Tibial artery (tissue), 4 donors: ENCODE results near the gene TMEM81.

ENCODE experiments used
- DNase-seq, 2 donors: peaks; one replicate each; pipeline ENCODE4 v3.0.0-alpha.2; 2019
- H3K27ac ChIP-seq, 2 donors: fragments of 200-600 bp; sonication (generic) in 1 of 2; 1 replicate in 1 of 2; 2 replicates in 1 of 2; pipeline ENCODE4 v1.5.1; 2018 to 2019; ENCODE audit warnings: mild to moderate bottlenecking in 1 of 2
- H3K27me3 ChIP-seq, 2 donors: fragments of 200-600 bp; sonication (generic) in 1 of 2; one replicate each; pipeline versions ENCODE4 v1.5.1 to v1.6.0; 2016 to 2019
- H3K36me3 ChIP-seq, 3 donors: fragments of 200-600 bp; sonication (generic) in 2 of 3; one replicate each; pipeline ENCODE4 v1.5.1; 2016 to 2019; ENCODE audit warnings: mild to moderate bottlenecking in 2 of 3
- H3K4me1 ChIP-seq, 4 donors: fragments of 200-600 bp; sonication (generic) in 2 of 4; 1 replicate in 3 of 4; 2 replicates in 1 of 4; pipeline ENCODE4 v1.5.1; 2016 to 2019
- H3K4me3 ChIP-seq, 2 donors: fragments of 200-600 bp; sonication (generic) in 1 of 2; 1 replicate in 1 of 2; 2 replicates in 1 of 2; pipeline ENCODE4 v1.5.1; 2018 to 2019; ENCODE audit warnings: mild to moderate bottlenecking in 2 of 2
- H3K9me3 ChIP-seq, 3 donors: fragments of 200-600 bp; sonication (generic) in 1 of 3; one replicate each; pipeline ENCODE4 v1.5.1; 2016 to 2019
- CTCF ChIP-seq, 2 experiments: fragments of 200-600 bp in 1 of 2; fragments of 450-650 bp in 1 of 2; IDR thresholded peaks; one replicate each; pipeline ENCODE4 v1.5.1; 2017 to 2019; ENCODE audit warnings: antibody characterized with exemption in 2 of 2, mild to moderate bottlenecking in 1 of 2, moderate library complexity in 1 of 2
- intact Hi-C: fragments of 100-400 bp; cut with DNase I; formaldehyde crosslinking; loops from one replicate; pipeline ENCODE4 v1.15.0; 2023; ENCODE audit warnings: low total_unique reads

Gene TMEM81

GRCh38 chr1:205072881-205073280, 11.4 kb downstream of the TMEM81 start:
- H3K4me1 ChIP-seq = no peaks in the 10 kb centered on the region
- no peak overlapping the region for H3K27ac ChIP-seq
- intact Hi-C loops = no loop called here
- no peak for DNase-seq
- no peak overlapping the region for H3K4me3 ChIP-seq
- TF ChIP-seq CTCF (IDR thresholded peaks at IDR 0.05) = no peak
- no peaks in the 10 kb centered on the region for H3K9me3 ChIP-seq
- no peaks in the 10 kb centered on the region for H3K36me3 ChIP-seq
- no peaks in the 10 kb centered on the region for H3K27me3 ChIP-seq

DNA sequence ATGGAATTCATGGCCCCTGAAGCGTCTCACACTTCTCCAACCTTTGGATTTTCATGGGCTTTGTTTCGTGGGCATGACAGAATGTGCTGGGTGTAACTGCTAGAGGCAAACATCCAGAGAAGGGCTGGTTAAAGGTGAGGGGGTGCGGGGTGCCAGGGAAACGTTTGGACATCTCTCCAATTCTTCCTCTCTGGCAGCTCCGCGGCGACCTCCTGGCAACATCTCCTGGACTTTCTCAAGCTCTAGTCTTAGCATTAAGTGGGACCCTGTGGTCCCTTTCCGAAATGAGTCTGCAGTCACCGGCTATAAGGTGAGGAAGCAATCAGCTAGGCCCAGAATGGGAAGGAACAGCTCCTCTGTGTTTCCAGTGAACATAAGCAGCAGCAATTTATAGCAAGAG, 12.0 kb downstream of the TMEM81 start:
- Histone ChIP-seq H3K36me3 (no peaks in the 10 kb centered on the region), H3K9me3 (no peaks in the 10 kb centered on the region), H3K27me3 (no peaks in the 10 kb centered on the region), H3K4me1 (no peaks in the 10 kb centered on the region), H3K27ac (no peak overlapping the region), H3K4me3 (no peak overlapping the region)
- TF ChIP-seq CTCF (IDR thresholded peaks at IDR 0.05) = no peak
- intact Hi-C loops = no loop called here
- DNase-seq = peak in 1 of 2 donors; percentile 48

DNA sequence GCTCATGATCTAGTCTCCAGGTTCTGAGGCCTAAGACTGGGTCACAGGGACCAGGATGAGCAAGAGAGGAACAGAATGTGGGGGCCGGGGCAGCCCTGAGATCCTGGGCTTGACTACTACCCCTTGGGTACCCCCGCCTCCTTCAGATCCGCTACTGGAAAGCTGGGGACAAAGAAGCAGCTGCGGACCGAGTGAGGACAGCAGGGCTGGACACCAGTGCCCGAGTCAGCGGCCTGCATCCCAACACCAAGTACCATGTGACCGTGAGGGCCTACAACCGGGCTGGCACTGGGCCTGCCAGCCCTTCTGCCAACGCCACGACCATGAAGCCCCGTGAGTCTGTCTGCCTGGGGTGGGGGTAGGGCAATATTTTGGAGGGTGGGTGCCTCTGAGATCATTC, 12.5 kb downstream of the TMEM81 start:
- Histone ChIP-seq H3K4me3 (no peak overlapping the region), H3K4me1 (no peaks in the 10 kb centered on the region), H3K36me3 (no peaks in the 10 kb centered on the region), H3K27me3 (no peaks in the 10 kb centered on the region), H3K27ac (no peak overlapping the region), H3K9me3 (no peaks in the 10 kb centered on the region)
- intact Hi-C loops = no loop called here
- no peak for TF ChIP-seq CTCF (IDR thresholded peaks at IDR 0.05)
- DNase-seq = peak in 1 of 2 donors; percentile 52

DNA sequence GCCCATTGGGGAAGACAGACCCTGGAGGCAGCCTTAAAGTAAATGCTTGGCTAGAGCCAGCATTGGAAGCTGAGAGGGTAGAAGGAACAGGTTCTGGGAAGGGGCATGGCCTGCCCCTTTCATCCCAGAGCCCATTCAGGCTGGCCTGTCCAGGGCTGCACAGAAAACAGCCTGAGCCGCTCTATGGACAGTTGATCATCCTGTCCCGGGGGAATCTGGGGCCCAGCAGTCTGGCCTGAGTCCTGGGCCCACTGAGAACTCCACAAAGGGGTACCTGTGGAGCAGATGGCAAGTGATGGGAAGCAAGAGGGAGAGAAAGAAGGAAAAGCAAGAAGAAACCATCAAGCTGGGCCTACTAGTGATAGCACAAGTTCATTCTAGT, 13.2 kb downstream of the TMEM81 start:
- H3K36me3 ChIP-seq = no peaks in the 10 kb centered on the region
- H3K9me3 ChIP-seq = no peaks in the 10 kb centered on the region
- no peak overlapping the region for H3K27ac ChIP-seq
- no peaks in the 10 kb centered on the region for H3K27me3 ChIP-seq
- no peak for DNase-seq
- H3K4me3 ChIP-seq = no peak overlapping the region
- no peaks in the 10 kb centered on the region for H3K4me1 ChIP-seq
- intact Hi-C loops = no loop called here
- TF ChIP-seq CTCF (IDR thresholded peaks at IDR 0.05) = no peak

GRCh38 chr1:205069371-205070125, 14.7 kb downstream of the TMEM81 start:
- no peak for TF ChIP-seq CTCF (IDR thresholded peaks at IDR 0.05)
- H3K4me1 ChIP-seq = no peaks in the 10 kb centered on the region
- peak; percentile 14 to 60 for DNase-seq
- H3K4me3 ChIP-seq = no peak overlapping the region
- H3K36me3 ChIP-seq = no peaks in the 10 kb centered on the region
- H3K9me3 ChIP-seq = no peaks in the 10 kb centered on the region
- no peak overlapping the region for H3K27ac ChIP-seq
- intact Hi-C loops = no loop called here
- no peaks in the 10 kb centered on the region for H3K27me3 ChIP-seq
